CD14-positive monocyte (primary cell): ENCODE data around the gene FADS2. TPM values are rescaled to one million over a fixed set of nuclear protein-coding genes. Genes with fewer than 3 reads are reported as not detected.

ENCODE experiments used
- DNase-seq, 3 donors: peaks; one replicate each; pipeline ENCODE4 v3.0.0-alpha.2; 2011 to 2022
- H2AFZ ChIP-seq: 2 replicates; pipeline ENCODE4 v1.6.0; 2012; ENCODE audit warnings: mild to moderate bottlenecking, low read depth, low read length, inconsistent platforms; ENCODE audit not compliant: insufficient read depth, poor library complexity, severe bottlenecking
- H3K27ac ChIP-seq, 2 donors: 1 replicate in 1 of 2; 2 replicates in 1 of 2; pipeline ENCODE4 v1.5.1; 2012 to 2013; ENCODE audit warnings: low read length in 2 of 2, control low read depth in 1 of 2, inconsistent platforms in 1 of 2, low read depth in 1 of 2, mild to moderate bottlenecking in 1 of 2
- H3K27me3 ChIP-seq, 2 donors: one replicate each; pipeline versions ENCODE4 v1.6.0 to v1.6.1; 2011 to 2013; ENCODE audit warnings: low read length in 2 of 2; ENCODE audit not compliant: control insufficient read depth in 2 of 2, insufficient read depth in 2 of 2
- H3K36me3 ChIP-seq, 2 donors: replicated peaks in 1 of 2; 1 replicate in 1 of 2; 2 replicates in 1 of 2; pipeline versions ENCODE4 v1.5.1 to v1.6.1; 2012 to 2013; ENCODE audit warnings: low read length in 2 of 2, control low read depth in 1 of 2, inconsistent platforms in 1 of 2, mild to moderate bottlenecking in 1 of 2; ENCODE audit not compliant: insufficient read depth in 2 of 2, control insufficient read depth in 1 of 2
- H3K4me1 ChIP-seq, 2 donors: 1 replicate in 1 of 2; 2 replicates in 1 of 2; pipeline versions ENCODE4 v1.5.1 to v1.6.1; 2012 to 2013; ENCODE audit warnings: low read length in 2 of 2, control low read depth in 1 of 2, inconsistent platforms in 1 of 2, mild to moderate bottlenecking in 1 of 2, moderate library complexity in 1 of 2; ENCODE audit not compliant: insufficient read depth in 2 of 2, control insufficient read depth in 1 of 2
- H3K4me2 ChIP-seq: replicated peaks from 2 replicates; pipeline ENCODE3; 2012; ENCODE audit warnings: low read length, moderate library complexity, mild to moderate bottlenecking; ENCODE audit not compliant: poor library complexity, severe bottlenecking; ENCODE audit errors: extremely low read depth
- H3K4me3 ChIP-seq, 3 experiments: fragments of 200-600 bp in 1 of 3; sonication (generic) in 1 of 3; replicated peaks in 1 of 3; 1 replicate in 2 of 3; 2 replicates in 1 of 3; pipeline ENCODE4 v1.5.1; 2011 to 2013; ENCODE audit warnings: low read length in 3 of 3, mild to moderate bottlenecking in 3 of 3, control low read depth in 2 of 3, low read depth in 2 of 3, inconsistent platforms in 1 of 3, moderate library complexity in 1 of 3
- H3K79me2 ChIP-seq: 2 replicates; pipeline ENCODE4 v1.6.0; 2012; ENCODE audit warnings: mild to moderate bottlenecking, control low read depth, inconsistent platforms, low read length, moderate library complexity; ENCODE audit not compliant: insufficient read depth
- H3K9ac ChIP-seq: 2 replicates; pipeline ENCODE4 v1.6.0; 2017; ENCODE audit warnings: low read length, mild to moderate bottlenecking; ENCODE audit not compliant: insufficient read depth, poor library complexity, severe bottlenecking
- H3K9me3 ChIP-seq, 2 donors: replicated peaks in 1 of 2; 1 replicate in 1 of 2; 2 replicates in 1 of 2; pipeline versions ENCODE4 v1.5.1 to v1.6.1; 2012 to 2013; ENCODE audit warnings: low read length in 2 of 2, control low read depth in 1 of 2; ENCODE audit not compliant: control insufficient read depth in 1 of 2, insufficient read depth in 1 of 2
- H4K20me1 ChIP-seq: 2 replicates; pipeline ENCODE4 v1.6.0; 2012; ENCODE audit warnings: mild to moderate bottlenecking, low read length, control low read depth, moderate library complexity; ENCODE audit not compliant: insufficient read depth
- H3K27ac Mint-ChIP-seq, 7 donors: one replicate each; pipeline ENCODE4 v1.8.0; 2020; ENCODE audit warnings: mild to moderate bottlenecking in 7 of 7, mixed read lengths in 7 of 7, moderate library complexity in 6 of 7, inconsistent platforms in 2 of 7
- H3K27me3 Mint-ChIP-seq, 3 donors: one replicate each; pipeline ENCODE4 v1.8.0; 2021 to 2022; ENCODE audit warnings: low read depth in 3 of 3, mild to moderate bottlenecking in 3 of 3, mixed read lengths in 3 of 3, moderate library complexity in 3 of 3, inconsistent platforms in 1 of 3
- H3K36me3 Mint-ChIP-seq, 2 donors: one replicate each; pipeline ENCODE4 v1.8.0; 2020; ENCODE audit warnings: mixed read lengths in 2 of 2, inconsistent platforms in 1 of 2, mild to moderate bottlenecking in 1 of 2
- H3K4me1 Mint-ChIP-seq: one replicate; pipeline ENCODE4 v1.8.0; 2020; ENCODE audit warnings: mild to moderate bottlenecking, mixed read lengths
- H3K4me3 Mint-ChIP-seq, 2 donors: one replicate each; pipeline ENCODE4 v1.8.0; 2020; ENCODE audit warnings: mild to moderate bottlenecking in 2 of 2, mixed read lengths in 2 of 2, moderate library complexity in 1 of 2
- H3K9me3 Mint-ChIP-seq, 7 donors: one replicate each; pipeline ENCODE4 v1.8.0; 2020 to 2022; ENCODE audit warnings: mixed read lengths in 7 of 7, mild to moderate bottlenecking in 6 of 7, moderate library complexity in 6 of 7, inconsistent platforms in 2 of 7
- CTCF ChIP-seq: fragments of 200-600 bp; IDR thresholded peaks from one replicate; pipeline ENCODE4 v1.8.0; 2022; ENCODE audit warnings: antibody characterized with exemption, mild to moderate bottlenecking
- WGBS: methylation state at CpG from one replicate; pipeline ENCODE4 v1.1.5; 2013; ENCODE audit warnings: missing lambda C conversion rate; ENCODE audit not compliant: insufficient coverage; 5-methylcytosine and 5-hydroxymethylcytosine counted together
- intact Hi-C, 2 donors: fragments of 100-400 bp; cut with micrococcal nuclease; formaldehyde crosslinking; loops; one replicate each; pipeline versions ENCODE4 v1.15.0 to v1.15.1; 2023
- polyA plus RNA-seq, 3 donors: library from polyadenylated mRNA; depleted of rRNA in 1 of 3; unstranded in 2 of 3; stranded (reverse) in 1 of 3; fragments of 300-500 nt in 2 of 3; fragments of >200 nt in 1 of 3; fragmentation: Illumina TruSeq in 2 of 3; gene quantifications; 1 replicate in 2 of 3; 2 replicates in 1 of 3; pipeline ENCODE4 v1.2.3, GENCODE V29; 2012 to 2021

FADS2 gene
- polyA plus RNA-seq, 3 donors, result 5.1 to 19.9 (median 6.4) TPM

- no peak overlapping the region for H3K9ac ChIP-seq
- Mint-ChIP-seq H3K27ac (no peak overlapping the region), H3K27me3 (no peaks in the 10 kb centered on the region), H3K4me3 (no peak overlapping the region), H3K36me3 (peaks cover 17 to 87% of the 10 kb centered on the region in 2 donors), H3K4me1 (peaks cover 1% of the 10 kb centered on the region), H3K9me3 (no peaks in the 10 kb centered on the region)
- 97% methylated on average over 12 of the region's 14 CpGs for WGBS
- H3K4me3 ChIP-seq, result no peak overlapping the region
- no peak overlapping the region for H3K27ac ChIP-seq
- intact Hi-C loops, result no loop called here
- H3K27me3 ChIP-seq, result no peaks in the 10 kb centered on the region
- no peaks in the 10 kb centered on the region for H3K9me3 ChIP-seq
- no peak for DNase-seq
- no peak overlapping the region for H2AFZ ChIP-seq
- H3K36me3 ChIP-seq, result peaks cover 25 to 29% of the 10 kb centered on the region in 2 donors
- H3K4me2 ChIP-seq, result no peak overlapping the region
- no peaks in the 10 kb centered on the region for H4K20me1 ChIP-seq
- no peak for TF ChIP-seq CTCF
- no peaks in the 10 kb centered on the region for H3K79me2 ChIP-seq
- no peaks in the 10 kb centered on the region for H3K4me1 ChIP-seq
These were observed 27.0 kb downstream of the FADS2 start for GRCh38 chr11:61854966-61855714.

GRCh38 chr11:61855939-61856680 is 28.0 kb downstream of the FADS2 start:
- H3K79me2 ChIP-seq, result no peaks in the 10 kb centered on the region

More at GRCh38 chr11:61855939-61856680, 28.0 kb downstream of the FADS2 start:
- peaks cover 1% of the 10 kb centered on the region for H3K4me1 Mint-ChIP-seq
- H3K4me1 ChIP-seq, result no peaks in the 10 kb centered on the region
- no peak overlapping the region for H3K9ac ChIP-seq
- no peaks in the 10 kb centered on the region for H3K27me3 ChIP-seq
- no peak overlapping the region for H3K4me3 ChIP-seq
- H3K27me3 Mint-ChIP-seq, result no peaks in the 10 kb centered on the region
- H4K20me1 ChIP-seq, result no peaks in the 10 kb centered on the region
- 96% methylated on average over 12 of the region's 12 CpGs for WGBS
- H3K36me3 ChIP-seq, result peaks cover 20 to 26% of the 10 kb centered on the region in 2 donors
- intact Hi-C loops, result no loop called here
- no peaks in the 10 kb centered on the region for H3K9me3 Mint-ChIP-seq
- no peak overlapping the region for H3K4me3 Mint-ChIP-seq
- no peak overlapping the region for H2AFZ ChIP-seq
- no peak overlapping the region for H3K4me2 ChIP-seq
- H3K36me3 Mint-ChIP-seq, result peaks cover 20 to 86% of the 10 kb centered on the region in 2 donors
- H3K27ac Mint-ChIP-seq, result no peak overlapping the region
- no peaks in the 10 kb centered on the region for H3K9me3 ChIP-seq
- H3K27ac ChIP-seq, result no peak overlapping the region
- DNase-seq, result no peak
- no peak for TF ChIP-seq CTCF
